ENCODE results near the gene BCHE.

- TF ChIP-seq POLR2A (IDR thresholded peaks at IDR 0.05): no peak
- TF ChIP-seq CTCF (IDR thresholded peaks at IDR 0.05): no peak
Measured at GRCh38 chr3:165729756-165730155, 107.5 kb downstream of the BCHE start.

Data from thyroid gland (tissue), 4 donors.